SK-N-SH (cell line): ENCODE results near the gene NAXE. TPM values are rescaled to one million over a fixed set of nuclear protein-coding genes. Genes with fewer than 3 reads are reported as not detected.

Experiments
- CTCF ChIA-PET: fragments of 300-600, 350-600 bp; formaldehyde crosslinking; extraction: SDS; loops from one replicate; lab custom pipeline; 2021; lab: Yijun Ruan, JAX
- POLR2A ChIA-PET: fragments of 350-600 bp; sonication (Branson Sonifier 250); formaldehyde crosslinking; extraction: SDS; loops from one replicate; lab custom pipeline; 2020; ENCODE audit warnings: antibody characterized with exemption, inconsistent platforms; lab: Yijun Ruan, JAX
- DNase-seq: peaks from one replicate; pipeline ENCODE4 v3.0.0; 2012
- H2AFZ ChIP-seq: fragments of 200-600 bp; sonication (generic); 2 replicates; pipeline ENCODE4 v1.8.1; 2016; ENCODE audit warnings: antibody characterized with exemption, mild to moderate bottlenecking, low read depth
- H3F3A ChIP-seq: fragments of 200-600 bp; sonication (generic); replicated peaks from 2 replicates; pipeline ENCODE3; 2016; ENCODE audit warnings: antibody characterized with exemption, mild to moderate bottlenecking; ENCODE audit not compliant: insufficient read depth
- H3K27ac ChIP-seq, 2 experiments: fragments of 200-500 bp in 1 of 2; fragments of 200-600 bp in 1 of 2; sonication (Bioruptor generic) in 1 of 2; sonication (generic), shearing (Covaris generic) in 1 of 2; 2 replicates each; pipeline versions ENCODE4 v1.5.1 to v1.6.1; 2014 to 2016; ENCODE audit warnings: low read depth in 2 of 2, inconsistent platforms in 1 of 2, low read length in 1 of 2, mild to moderate bottlenecking in 1 of 2, mixed read lengths in 1 of 2
- H3K27me3 ChIP-seq: fragments of 200-600 bp; sonication (generic), shearing (Covaris generic); 2 replicates; pipeline ENCODE4 v1.6.1; 2016; ENCODE audit warnings: mixed run types; ENCODE audit not compliant: insufficient read depth
- H3K36me3 ChIP-seq, 2 experiments: fragments of 200-500 bp in 1 of 2; fragments of 200-600 bp in 1 of 2; sonication (Bioruptor generic) in 1 of 2; sonication (generic) in 1 of 2; replicated peaks in 1 of 2; 2 replicates each; pipeline versions ENCODE3 to v1.5.1; 2014 to 2016; ENCODE audit warnings: low read length in 1 of 2, mild to moderate bottlenecking in 1 of 2; ENCODE audit not compliant: insufficient read depth in 2 of 2, control insufficient read depth in 1 of 2
- H3K4me1 ChIP-seq, 2 experiments: fragments of 200-500 bp in 1 of 2; fragments of 200-600 bp in 1 of 2; sonication (Bioruptor generic) in 1 of 2; sonication (generic), shearing (Covaris generic) in 1 of 2; 2 replicates each; pipeline versions ENCODE4 v1.5.1 to v1.6.1; 2014 to 2016; ENCODE audit warnings: low read depth in 1 of 2, low read length in 1 of 2, mixed run types in 1 of 2; ENCODE audit not compliant: insufficient read depth in 2 of 2, control insufficient read depth in 1 of 2
- H3K4me2 ChIP-seq: fragments of 200-600 bp; sonication (generic), shearing (Covaris generic); 2 replicates; pipeline ENCODE4 v1.6.1; 2017; ENCODE audit warnings: mixed run types
- H3K4me3 ChIP-seq, 2 experiments: fragments of 200-500 bp in 1 of 2; fragments of 200-600 bp in 1 of 2; sonication (Bioruptor generic) in 1 of 2; sonication (generic), shearing (Covaris generic) in 1 of 2; 2 replicates each; pipeline versions ENCODE4 v1.5.1 to v1.8.1; 2014 to 2016; ENCODE audit warnings: low read depth in 2 of 2, inconsistent platforms in 1 of 2, low read length in 1 of 2, mild to moderate bottlenecking in 1 of 2, mixed read lengths in 1 of 2, moderate library complexity in 1 of 2
- H3K79me2 ChIP-seq: fragments of 200-600 bp; sonication (generic); 2 replicates; pipeline ENCODE4 v1.8.1; 2017; ENCODE audit warnings: mild to moderate bottlenecking; ENCODE audit not compliant: insufficient read depth
- H3K9ac ChIP-seq: fragments of 200-600 bp; sonication (generic); 2 replicates; pipeline ENCODE4 v1.6.1; 2017; ENCODE audit warnings: mixed run types
- H3K9me2 ChIP-seq: fragments of 200-600 bp; sonication (generic); 2 replicates; pipeline ENCODE4 v1.6.1; 2017; ENCODE audit warnings: mixed run types
- H3K9me3 ChIP-seq: fragments of 200-600 bp; sonication (generic); 2 replicates; pipeline ENCODE4 v1.6.1; 2017; ENCODE audit warnings: mixed run types, mild to moderate bottlenecking, moderate library complexity
- H4K20me1 ChIP-seq: fragments of 200-600 bp; sonication (generic); 2 replicates; pipeline ENCODE4 v1.6.1; 2017; ENCODE audit warnings: mild to moderate bottlenecking, mixed run types; ENCODE audit not compliant: insufficient read depth
- ELF1 ChIP-seq: IDR thresholded peaks from 2 replicates; pipeline ENCODE4 v1.4.0; 2012
- FOXJ3 ChIP-seq: sonication (generic); formaldehyde crosslinking; IDR thresholded peaks from 2 replicates; pipeline ENCODE4 v1.5.1; 2020; ENCODE audit warnings: mild to moderate bottlenecking, missing genetic modification reagents
- GABPA ChIP-seq: IDR thresholded peaks from 2 replicates; pipeline ENCODE4 v1.4.0; 2012; ENCODE audit warnings: low read depth, mild to moderate bottlenecking
- MXI1 ChIP-seq: IDR thresholded peaks from 2 replicates; pipeline ENCODE4 v1.6.1; 2012; ENCODE audit warnings: mild to moderate bottlenecking, low read depth, low read length, improper control_type of control experiment
- NRF1 ChIP-seq: IDR thresholded peaks from 2 replicates; pipeline ENCODE4 v1.6.1; 2012; ENCODE audit warnings: low read depth, mild to moderate bottlenecking, low read length
- POLR2AphosphoS5 ChIP-seq: IDR thresholded peaks from 2 replicates; pipeline ENCODE4 v1.6.1; 2012; ENCODE audit warnings: low read depth, low read length
- SMC3 ChIP-seq: IDR thresholded peaks from 2 replicates; pipeline ENCODE4 v1.6.1; 2012; ENCODE audit warnings: low read depth, low read length, improper control_type of control experiment
- TAF1 ChIP-seq: IDR thresholded peaks from 2 replicates; pipeline ENCODE4 v1.6.1; 2012; ENCODE audit warnings: low read depth, mild to moderate bottlenecking, low read length, moderate library complexity, borderline replicate concordance
- YY1 ChIP-seq: IDR thresholded peaks from 2 replicates; pipeline ENCODE4 v1.4.0; 2012; ENCODE audit warnings: low read depth, mild to moderate bottlenecking
- WGBS: methylation state at CpG from one replicate; pipeline ENCODE4 v1.1.6; 2017; ENCODE audit warnings: low lambda C conversion rate; 5-methylcytosine and 5-hydroxymethylcytosine counted together
- polyA plus RNA-seq, 3 experiments: library from polyadenylated mRNA; depleted of rRNA; stranded (reverse); fragments of >200 nt; gene quantifications; 2 replicates each; pipeline ENCODE4 v1.2.3, GENCODE V29; 2012
- TF ChIP-seq, protein P1 (sequence below): IDR thresholded peaks from 2 replicates; pipeline ENCODE4 v1.4.0; 2012; ENCODE audit warnings: low read depth, borderline replicate concordance
- TF ChIP-seq, protein P2 (sequence below): IDR thresholded peaks from 2 replicates; pipeline ENCODE4 v1.4.0; 2012; ENCODE audit warnings: low read depth
- TF ChIP-seq, protein P3 (sequence below): fragments of 200-600 bp; sonication (generic); IDR thresholded peaks from 2 replicates; pipeline ENCODE4 v1.6.1; 2017; ENCODE audit warnings: antibody characterized with exemption, mild to moderate bottlenecking, moderate library complexity

The NAXE gene
- 68.5 and 98.4 TPM in 2 replicates for polyA plus RNA-seq (2012; rRNA removed)
- polyA plus RNA-seq (2012; cell fraction: cytosol; rRNA removed), result 66.1 and 89.0 TPM in 2 replicates
- 57.4 and 64.6 TPM in 2 replicates for polyA plus RNA-seq (2012; cell fraction: nucleus; rRNA removed)

DNA sequence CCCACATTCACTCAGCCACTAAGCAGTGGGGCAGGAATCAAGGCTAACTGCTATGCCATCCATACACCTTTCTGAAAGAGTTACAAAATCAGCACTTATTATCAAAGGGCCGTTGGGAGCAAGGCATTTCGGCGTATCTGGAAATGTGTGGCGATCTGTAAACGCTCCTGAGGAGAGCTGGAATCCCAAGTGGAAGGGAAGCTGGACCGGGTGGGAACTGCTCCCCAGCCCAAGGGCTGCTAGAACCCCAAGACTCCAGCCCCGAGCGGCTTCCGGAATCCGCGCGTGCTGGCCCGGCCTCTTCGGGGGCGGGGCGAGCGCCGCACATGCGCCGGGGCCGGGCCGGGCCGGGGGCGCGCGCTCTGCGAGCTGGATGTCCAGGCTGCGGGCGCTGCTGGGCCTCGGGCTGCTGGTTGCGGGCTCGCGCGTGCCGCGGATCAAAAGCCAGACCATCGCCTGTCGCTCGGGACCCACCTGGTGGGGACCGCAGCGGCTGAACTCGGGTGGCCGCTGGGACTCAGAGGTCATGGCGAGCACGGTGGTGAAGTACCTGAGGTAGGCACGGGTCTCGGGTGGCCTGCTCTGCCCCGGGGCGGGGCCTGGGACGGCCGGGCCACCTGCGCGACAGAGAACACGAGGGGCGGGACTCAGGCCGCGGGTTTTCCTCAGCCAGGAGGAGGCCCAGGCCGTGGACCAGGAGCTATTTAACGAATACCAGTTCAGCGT is at the start of gene NAXE:
NAXE (plus strand) TSS at position 345 of the 726 bp plus-strand sequence; CDS start at position 374, 29 bp downstream.
- peak; percentile 95 for DNase-seq
- peaks cover 0 to 16% of the 10 kb centered on the region in 2 experiments; a peak in 2 of 4 replicates for H3K4me1 ChIP-seq
- no peaks in the 10 kb centered on the region for H3K9me3 ChIP-seq
- H3K9me2 ChIP-seq, result no peaks in the 10 kb centered on the region
- H3K79me2 ChIP-seq, result peaks cover 12% of the 10 kb centered on the region; the same call in 1 of the 2 replicates
- WGBS, result 4% methylated on average over 10 of the region's 60 CpGs
- peak within 1 kb of the TSS; percentile 96 for H3K4me2 ChIP-seq
- CTCF ChIA-PET, result interaction anchor here (0.8 to 5.6 kb wide), 21 partner anchors 8 to 206 kb away, joined by 3 to 42 read pairs (median 4); partner anchors contain the start of genes GPATCH4, HAPLN2 and TTC24
- H3K4me3 ChIP-seq, result peak within 1 kb of the TSS; percentile 83 to 86
- peak within 1 kb of the TSS; percentile 64 to 93 for H3K27ac ChIP-seq
- TF ChIP-seq GABPA (peak; percentile 55; the same call in 1 of the 2 replicates), MXI1 (peak; percentile 67; the same call in 1 of the 2 replicates), FOXJ3 (CRISPR knock-in tag) (peak; percentile 44; the same call in 1 of the 2 replicates), ELF1 (peak; percentile 76), POLR2AphosphoS5 (peak; percentile 97), SMC3 (no peak), NRF1 (peak; percentile 81), TAF1 (peak; percentile 71)
- TF ChIP-seq, protein P1, sequence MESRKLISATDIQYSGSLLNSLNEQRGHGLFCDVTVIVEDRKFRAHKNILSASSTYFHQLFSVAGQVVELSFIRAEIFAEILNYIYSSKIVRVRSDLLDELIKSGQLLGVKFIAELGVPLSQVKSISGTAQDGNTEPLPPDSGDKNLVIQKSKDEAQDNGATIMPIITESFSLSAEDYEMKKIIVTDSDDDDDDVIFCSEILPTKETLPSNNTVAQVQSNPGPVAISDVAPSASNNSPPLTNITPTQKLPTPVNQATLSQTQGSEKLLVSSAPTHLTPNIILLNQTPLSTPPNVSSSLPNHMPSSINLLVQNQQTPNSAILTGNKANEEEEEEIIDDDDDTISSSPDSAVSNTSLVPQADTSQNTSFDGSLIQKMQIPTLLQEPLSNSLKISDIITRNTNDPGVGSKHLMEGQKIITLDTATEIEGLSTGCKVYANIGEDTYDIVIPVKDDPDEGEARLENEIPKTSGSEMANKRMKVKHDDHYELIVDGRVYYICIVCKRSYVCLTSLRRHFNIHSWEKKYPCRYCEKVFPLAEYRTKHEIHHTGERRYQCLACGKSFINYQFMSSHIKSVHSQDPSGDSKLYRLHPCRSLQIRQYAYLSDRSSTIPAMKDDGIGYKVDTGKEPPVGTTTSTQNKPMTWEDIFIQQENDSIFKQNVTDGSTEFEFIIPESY, result no peak
- TF ChIP-seq, protein P2, sequence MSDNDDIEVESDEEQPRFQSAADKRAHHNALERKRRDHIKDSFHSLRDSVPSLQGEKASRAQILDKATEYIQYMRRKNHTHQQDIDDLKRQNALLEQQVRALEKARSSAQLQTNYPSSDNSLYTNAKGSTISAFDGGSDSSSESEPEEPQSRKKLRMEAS, result no peak; the same call in 1 of the 2 replicates
- H3K36me3 ChIP-seq, result peaks cover 21 to 40% of the 10 kb centered on the region in 2 experiments
- H2AFZ ChIP-seq, result peak within 1 kb of the TSS; percentile 73
- peak within 1 kb of the TSS; percentile 83 for H3K9ac ChIP-seq
- H4K20me1 ChIP-seq, result no peaks in the 10 kb centered on the region
- POLR2A ChIA-PET, result interaction anchor here (0.9 to 2.8 kb wide), 5 partner anchors 9 to 17 kb away, joined by 3 to 15 read pairs (median 9); partner anchors contain the start of genes GPATCH4 and TTC24
- H3K27me3 ChIP-seq, result no peaks in the 10 kb centered on the region
- peaks cover 13% of the 10 kb centered on the region for H3F3A ChIP-seq

DNA sequence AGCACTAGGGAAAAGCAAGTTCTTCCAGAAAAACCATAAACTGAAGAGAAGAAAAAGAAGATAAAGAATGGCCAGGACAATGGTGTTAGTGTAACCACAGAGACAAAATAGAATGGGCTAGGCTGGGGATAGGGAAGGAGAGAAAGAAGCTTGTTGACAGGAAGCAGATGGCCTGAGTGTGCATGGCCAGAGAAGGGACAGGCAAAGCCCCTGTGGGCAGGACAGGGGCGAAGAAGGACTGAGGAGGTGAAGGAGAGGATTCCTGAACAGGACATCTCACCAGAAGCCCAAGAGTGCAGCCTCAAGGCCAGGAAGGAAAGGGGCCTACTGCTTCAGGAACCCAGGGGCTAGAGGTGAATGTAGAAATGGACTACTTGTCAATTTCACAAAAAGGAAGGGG is 48.5 kb upstream of the NAXE start:
- POLR2A ChIA-PET, result no interaction called here
- Histone ChIP-seq H3K36me3 (peaks cover 12 to 36% of the 10 kb centered on the region in 2 experiments), H3K27ac (no peak overlapping the region), H3K4me1 (no peaks in the 10 kb centered on the region), H4K20me1 (no peaks in the 10 kb centered on the region), H3K4me2 (no peak overlapping the region), H3K9ac (no peak overlapping the region), H3K4me3 (no peak overlapping the region), H3K27me3 (no peaks in the 10 kb centered on the region), H3K9me3 (no peaks in the 10 kb centered on the region), H3F3A (no peaks in the 10 kb centered on the region), H3K9me2 (no peaks in the 10 kb centered on the region), H2AFZ (no peak overlapping the region), H3K79me2 (no peaks in the 10 kb centered on the region)
- CTCF ChIA-PET, result interaction anchor here (0.8 to 1.3 kb wide), 3 partner anchors 42 to 157 kb away, joined by 3 to 4 read pairs (median 3); no protein-coding TSS in a partner anchor
- WGBS, result 93% methylated on average over 1 of the region's 1 CpG
- no peak for DNase-seq
- no peak for TF ChIP-seq YY1
- TF ChIP-seq, protein P3, sequence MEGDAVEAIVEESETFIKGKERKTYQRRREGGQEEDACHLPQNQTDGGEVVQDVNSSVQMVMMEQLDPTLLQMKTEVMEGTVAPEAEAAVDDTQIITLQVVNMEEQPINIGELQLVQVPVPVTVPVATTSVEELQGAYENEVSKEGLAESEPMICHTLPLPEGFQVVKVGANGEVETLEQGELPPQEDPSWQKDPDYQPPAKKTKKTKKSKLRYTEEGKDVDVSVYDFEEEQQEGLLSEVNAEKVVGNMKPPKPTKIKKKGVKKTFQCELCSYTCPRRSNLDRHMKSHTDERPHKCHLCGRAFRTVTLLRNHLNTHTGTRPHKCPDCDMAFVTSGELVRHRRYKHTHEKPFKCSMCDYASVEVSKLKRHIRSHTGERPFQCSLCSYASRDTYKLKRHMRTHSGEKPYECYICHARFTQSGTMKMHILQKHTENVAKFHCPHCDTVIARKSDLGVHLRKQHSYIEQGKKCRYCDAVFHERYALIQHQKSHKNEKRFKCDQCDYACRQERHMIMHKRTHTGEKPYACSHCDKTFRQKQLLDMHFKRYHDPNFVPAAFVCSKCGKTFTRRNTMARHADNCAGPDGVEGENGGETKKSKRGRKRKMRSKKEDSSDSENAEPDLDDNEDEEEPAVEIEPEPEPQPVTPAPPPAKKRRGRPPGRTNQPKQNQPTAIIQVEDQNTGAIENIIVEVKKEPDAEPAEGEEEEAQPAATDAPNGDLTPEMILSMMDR, result no peak
- TF ChIP-seq ELF1, result no peak
